ENCODE data around the gene GM2A. TPM values are rescaled to one million over a fixed set of nuclear protein-coding genes. Genes with fewer than 3 reads are reported as not detected.

GM2A gene
- total RNA-seq, 3 donors from 2014 or later (not counting 1 experiment from before 2014, with no cell fraction given): 9.6 to 15.9 (median 15.6) TPM

GRCh38 chr5:151223447-151224264 is 29.3 kb upstream of the GM2A start, which contains the start of gene CCDC69:
Gene CCDC69 (minus strand): TSS chr5:151224092. CDS start chr5:151223970, 122 bp downstream.
- Mint-ChIP-seq H3K9me3 (no peaks in the 10 kb centered on the region), H3K27me3 (ENCODE audit: low read depth in 2 of 2) (no peaks in the 10 kb centered on the region), H3K4me1 (peaks cover 57 to 61% of the 10 kb centered on the region in 2 donors), H3K27ac (peak within 1 kb of the TSS; percentile 88 to 92), H3K4me3 (peak within 1 kb of the TSS; percentile 87), H3K36me3 (no peaks in the 10 kb centered on the region)
- H3K4me1 ChIP-seq (ENCODE audit: control insufficient read depth, insufficient read depth, low read length): peaks cover 54% of the 10 kb centered on the region
- H3K27ac ChIP-seq (ENCODE audit: low read length): peak within 1 kb of the TSS; percentile 63
- DNase-seq: peak; percentile 61 to 68
- H3K27me3 ChIP-seq (ENCODE audit: control insufficient read depth, insufficient read depth, low read length): no peaks in the 10 kb centered on the region
- peaks cover 18% of the 10 kb centered on the region for H3K36me3 ChIP-seq (ENCODE audit: control insufficient read depth, insufficient read depth, low read length)
- H3K9me3 ChIP-seq (ENCODE audit: control insufficient read depth, insufficient read depth, low read length): no peaks in the 10 kb centered on the region
- no peak for TF ChIP-seq CTCF (IDR thresholded peaks at IDR 0.05)
- under 1% methylated on average over 58 of the region's 58 CpGs for WGBS (ENCODE audit: insufficient coverage)
- intact Hi-C loops (cut with micrococcal nuclease): loop anchor here (1.0 kb wide), 1 partner anchor 9 kb away; no protein-coding TSS in a partner anchor
- peak; percentile 68 to 84 (median 80) for ATAC-seq
- H3K4me3 ChIP-seq (ENCODE audit: low read length): peak within 1 kb of the TSS; percentile 59

DNA sequence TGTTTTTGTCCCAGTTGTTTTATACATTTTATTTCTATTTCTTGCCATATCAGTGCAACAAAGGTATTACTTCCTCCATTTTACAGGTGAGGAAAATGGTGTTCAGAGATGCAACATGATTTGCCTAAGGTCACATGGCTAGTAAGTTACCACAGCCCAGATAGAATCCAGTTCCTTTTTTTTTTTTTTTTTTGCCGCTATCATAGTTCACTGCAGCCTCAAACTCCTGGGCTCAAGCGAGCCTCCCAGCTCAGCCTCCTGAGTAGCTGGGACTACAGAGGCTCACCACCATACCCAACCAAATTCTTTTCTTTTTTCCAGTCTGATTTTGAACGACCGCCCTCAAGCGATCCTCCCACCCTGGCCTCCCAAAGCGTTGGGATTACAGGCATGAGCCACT is 28.6 kb upstream of the GM2A start:
- Mint-ChIP-seq H3K36me3 (no peaks in the 10 kb centered on the region), H3K4me1 (peaks cover 50 to 54% of the 10 kb centered on the region in 2 donors), H3K9me3 (no peaks in the 10 kb centered on the region), H3K4me3 (peak overlapping the region; percentile 87), H3K27ac (peak overlapping the region; percentile 88 to 92), H3K27me3 (ENCODE audit: low read depth in 2 of 2) (no peaks in the 10 kb centered on the region)
- H3K4me1 ChIP-seq (ENCODE audit: control insufficient read depth, insufficient read depth, low read length): peaks cover 47% of the 10 kb centered on the region
- peak overlapping the region; percentile 63 for H3K27ac ChIP-seq (ENCODE audit: low read length)
- WGBS (ENCODE audit: insufficient coverage): 83% methylated on average over 5 of the region's 6 CpGs
- H3K9me3 ChIP-seq (ENCODE audit: control insufficient read depth, insufficient read depth, low read length): no peaks in the 10 kb centered on the region
- intact Hi-C loops (cut with micrococcal nuclease): no loop called here
- no peak for TF ChIP-seq CTCF (IDR thresholded peaks at IDR 0.05)
- H3K27me3 ChIP-seq (ENCODE audit: control insufficient read depth, insufficient read depth, low read length): no peaks in the 10 kb centered on the region
- ATAC-seq (no peak), DNase-seq (peak in 1 of 2 donors; percentile 62)
- H3K4me3 ChIP-seq (ENCODE audit: low read length): peak overlapping the region; percentile 59
- H3K36me3 ChIP-seq (ENCODE audit: control insufficient read depth, insufficient read depth, low read length): peaks cover 16% of the 10 kb centered on the region

DNA sequence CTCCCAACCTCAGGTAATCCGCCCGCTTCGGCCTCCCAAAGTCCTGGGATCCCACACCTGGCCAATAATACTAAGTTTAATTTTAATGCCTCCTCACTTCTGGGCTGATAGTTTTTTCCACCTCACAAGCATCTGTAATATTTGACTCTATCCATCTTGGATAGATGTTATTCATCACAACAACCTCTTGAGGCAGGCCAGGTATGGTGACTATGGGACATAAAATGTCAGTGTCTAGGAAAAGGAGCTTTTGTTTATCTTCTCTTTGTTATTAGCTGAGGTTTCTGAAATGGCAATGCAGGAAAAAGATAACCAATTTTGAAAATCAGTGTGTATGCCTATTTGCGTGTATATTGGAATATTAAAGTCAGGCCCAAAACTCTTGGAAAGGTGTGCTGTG is 27.9 kb upstream of the GM2A start:
- H3K27me3 Mint-ChIP-seq (ENCODE audit: low read depth in 2 of 2): no peaks in the 10 kb centered on the region
- Histone ChIP-seq H3K27me3 (ENCODE audit: control insufficient read depth, insufficient read depth, low read length) (no peaks in the 10 kb centered on the region), H3K36me3 (ENCODE audit: control insufficient read depth, insufficient read depth, low read length) (peaks cover 15% of the 10 kb centered on the region), H3K4me3 (ENCODE audit: low read length) (no peak overlapping the region), H3K4me1 (ENCODE audit: control insufficient read depth, insufficient read depth, low read length) (peaks cover 41% of the 10 kb centered on the region), H3K27ac (ENCODE audit: low read length) (peak overlapping the region; percentile 21), H3K9me3 (ENCODE audit: control insufficient read depth, insufficient read depth, low read length) (no peaks in the 10 kb centered on the region)
- DNase-seq: peak in 1 of 2 donors; percentile 48
- H3K27ac Mint-ChIP-seq: peak overlapping the region; percentile 88 to 92
- no peaks in the 10 kb centered on the region for H3K36me3 Mint-ChIP-seq
- 98% methylated on average over 4 of the region's 4 CpGs for WGBS (ENCODE audit: insufficient coverage)
- no peak for TF ChIP-seq CTCF (IDR thresholded peaks at IDR 0.05)
- peak overlapping the region; percentile 64 for H3K4me3 Mint-ChIP-seq
- intact Hi-C loops (cut with micrococcal nuclease): no loop called here
- no peak for ATAC-seq
- no peaks in the 10 kb centered on the region for H3K9me3 Mint-ChIP-seq
- peaks cover 43 to 47% of the 10 kb centered on the region in 2 donors for H3K4me1 Mint-ChIP-seq
